Hematopoietic multipotent progenitor cell (in vitro differentiated cells): Measurements from ENCODE around the gene HDAC4. TPM values are rescaled to one million over a fixed set of nuclear protein-coding genes. Genes with fewer than 3 reads are reported as not detected.
A peak's percentile ranks its signal among the peaks of the same experiment; 100 is the strongest.

Experiments used
- DNase-seq, 3 donors: peaks; one replicate each; pipeline ENCODE4 v3.0.0-alpha.2; 2011 to 2015; ENCODE audit warnings: low read depth in 2 of 3, low spot score in 2 of 3
- total RNA-seq: library from RNA; depleted of rRNA; stranded (reverse); fragments of >200 nt; gene quantifications from one replicate; pipeline ENCODE4 v1.2.3, GENCODE V29; 2012

The HDAC4 gene
- total RNA-seq, 1 donor, result 34.2 TPM

DNA sequence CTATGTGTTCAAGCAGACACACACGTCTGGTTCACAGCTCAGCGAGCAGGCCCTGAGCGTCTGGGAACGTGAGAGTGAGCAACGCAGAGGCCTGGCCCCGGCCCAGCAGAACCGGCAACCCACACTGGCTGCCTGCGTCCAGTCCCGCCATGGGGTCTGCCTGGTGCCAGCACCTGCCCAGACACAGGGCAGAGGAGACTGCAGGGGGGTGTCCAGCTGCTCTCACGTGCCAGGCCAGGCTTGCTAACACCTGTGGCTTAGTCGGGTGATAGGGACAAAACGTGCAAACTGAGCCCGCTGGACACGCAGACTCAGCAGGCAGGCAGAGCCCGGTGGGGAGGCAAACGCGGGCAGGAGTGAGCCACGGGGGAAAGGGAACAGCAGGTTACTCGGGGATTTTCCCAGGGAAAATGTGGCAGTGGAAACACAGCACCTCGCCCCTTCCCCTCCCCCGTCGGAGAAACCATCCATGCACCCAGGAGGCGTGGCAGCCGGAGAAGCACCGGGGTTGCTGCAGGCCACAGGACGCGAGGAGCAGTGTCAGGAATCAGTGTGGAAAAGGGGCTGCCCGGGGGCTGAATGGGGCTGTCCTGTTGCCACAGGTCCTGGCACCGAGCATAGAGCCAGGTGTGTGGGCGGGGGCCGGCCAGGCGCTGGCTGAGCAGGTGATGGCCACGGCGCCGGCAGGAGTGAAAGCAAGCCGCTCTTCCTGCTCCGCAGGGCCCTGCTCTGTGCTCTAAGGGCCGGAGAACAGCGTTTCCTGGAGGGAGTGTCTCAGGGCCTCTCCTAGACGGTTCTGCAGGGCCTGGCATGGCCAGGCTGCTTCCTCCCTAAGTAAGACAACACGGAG is 154.7 kb downstream of the HDAC4 start:
- DNase-seq, result no peak

DNA sequence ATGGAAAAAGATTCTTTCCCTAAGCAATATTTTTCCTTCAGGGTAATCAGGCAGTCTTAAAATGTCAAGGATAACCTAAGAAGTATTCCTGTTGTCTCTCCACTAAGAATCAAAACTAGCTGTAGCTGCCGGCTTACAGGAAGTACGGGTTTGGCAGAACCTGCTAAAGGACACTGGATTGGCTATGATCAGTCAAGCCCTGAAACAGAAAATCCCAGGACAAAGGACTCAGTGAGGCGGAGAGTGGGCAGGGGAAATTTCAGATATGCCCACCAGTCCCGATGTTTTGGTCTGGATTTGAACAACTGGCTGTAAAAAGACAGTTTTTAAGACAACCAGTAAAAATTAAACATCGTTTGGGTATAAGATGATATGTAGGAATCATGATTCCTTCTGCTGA is 155.7 kb downstream of the HDAC4 start:
- DNase-seq, result no peak

DNA sequence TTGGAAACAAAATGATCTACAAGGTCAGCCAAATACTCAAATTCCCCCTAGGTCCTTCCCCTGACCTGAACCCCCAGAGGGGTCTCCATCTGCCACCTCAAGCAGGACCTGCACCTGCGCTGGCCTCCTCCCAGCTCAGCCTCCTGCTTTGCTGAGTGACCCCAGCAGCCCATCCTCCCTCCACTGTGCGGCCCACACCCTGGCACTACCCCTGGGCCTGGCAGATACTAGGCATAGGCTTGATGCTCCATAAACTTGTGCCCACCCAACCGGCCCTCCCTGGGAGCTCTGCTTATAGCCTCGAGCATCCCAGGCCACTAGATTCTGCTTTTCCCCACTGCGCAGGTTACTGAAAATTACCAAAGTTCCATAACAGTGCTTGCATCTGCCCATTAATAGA is 156.2 kb downstream of the HDAC4 start:
- no peak for DNase-seq

DNA sequence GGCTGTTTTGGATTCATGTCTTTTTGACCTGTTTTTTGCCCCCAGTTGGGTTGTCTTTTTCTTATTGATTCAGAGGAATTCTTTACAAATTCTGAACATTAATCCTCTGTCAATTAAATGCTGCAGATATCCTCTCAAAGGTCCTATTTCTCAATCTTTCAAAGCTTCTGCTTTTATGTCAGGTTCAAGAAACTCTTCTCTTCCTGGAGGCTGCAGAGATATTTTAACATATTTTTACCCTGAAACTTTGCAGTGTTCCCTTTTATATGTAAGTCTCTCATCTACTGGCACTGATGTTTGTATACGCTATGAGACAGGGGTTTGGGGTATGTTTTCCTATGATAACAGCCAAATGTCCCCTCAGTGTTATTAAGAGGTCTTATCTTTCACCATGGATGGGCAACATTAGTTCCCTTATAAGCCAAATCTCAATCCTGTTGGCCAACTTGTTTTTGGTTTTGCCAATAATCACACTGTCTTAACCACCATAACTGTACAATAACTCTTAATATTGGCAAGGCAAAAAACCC is 159.3 kb downstream of the HDAC4 start:
- DNase-seq, result no peak

DNA sequence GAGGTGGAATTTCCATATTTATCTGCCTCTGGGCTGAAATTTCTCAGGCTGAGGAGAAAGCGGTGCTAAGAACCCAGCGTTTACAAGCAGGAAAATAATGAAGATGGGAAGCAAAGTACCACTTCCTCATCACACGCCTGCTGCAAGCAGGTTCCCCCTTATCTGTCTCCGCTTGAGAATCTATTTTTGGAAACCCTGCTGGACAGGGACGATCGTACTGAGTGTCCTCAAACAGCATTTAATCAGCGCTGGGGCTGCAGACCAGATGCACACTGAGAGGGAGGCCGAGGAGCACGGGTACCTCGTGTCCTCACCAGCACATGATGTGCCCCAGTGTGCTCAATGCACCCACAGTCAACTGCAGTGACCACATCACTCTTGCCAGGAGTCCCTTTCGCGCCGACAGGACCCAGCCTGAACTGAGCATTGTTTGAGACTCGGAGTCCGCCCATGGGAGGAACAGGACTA is 160.4 kb downstream of the HDAC4 start:
- no peak for DNase-seq

DNA sequence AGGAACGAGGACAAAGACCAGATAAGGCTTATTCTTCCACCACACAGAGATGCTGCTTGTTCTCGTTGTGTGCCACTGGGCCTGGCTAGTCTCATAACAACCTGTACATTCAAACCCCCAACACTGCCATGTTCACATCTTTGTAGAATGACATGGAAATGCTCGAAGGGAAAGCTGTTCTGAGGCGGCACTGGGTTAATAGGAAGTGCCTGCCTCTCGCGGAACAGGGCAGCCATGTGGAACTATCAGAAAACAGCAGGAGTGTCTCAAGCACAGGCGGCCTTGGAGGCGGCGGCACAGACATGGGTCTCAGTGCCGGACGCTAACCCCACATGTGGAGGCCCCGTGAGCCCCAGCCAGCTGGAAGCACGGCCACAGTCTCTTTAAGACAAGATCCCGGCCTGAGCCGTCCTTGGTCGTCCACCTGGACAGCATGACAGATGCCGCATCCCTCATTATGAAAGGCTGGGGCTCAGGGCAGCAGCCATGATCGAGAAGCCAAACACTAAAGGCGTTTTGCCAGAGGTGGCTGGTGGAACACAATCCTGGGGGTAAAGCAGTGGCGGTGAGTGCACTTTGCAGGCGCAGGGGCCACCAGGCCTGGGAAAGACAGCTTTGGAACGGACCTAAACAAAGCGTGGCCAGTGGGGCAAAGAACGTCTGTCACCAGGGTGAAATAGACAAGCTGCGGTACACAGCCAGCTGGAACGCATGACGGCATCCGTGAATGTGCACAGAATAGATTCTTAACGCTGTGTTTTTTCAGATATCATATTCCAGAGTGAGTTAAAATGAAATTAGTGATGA is 161.0 kb downstream of the HDAC4 start:
- DNase-seq, result no peak

DNA sequence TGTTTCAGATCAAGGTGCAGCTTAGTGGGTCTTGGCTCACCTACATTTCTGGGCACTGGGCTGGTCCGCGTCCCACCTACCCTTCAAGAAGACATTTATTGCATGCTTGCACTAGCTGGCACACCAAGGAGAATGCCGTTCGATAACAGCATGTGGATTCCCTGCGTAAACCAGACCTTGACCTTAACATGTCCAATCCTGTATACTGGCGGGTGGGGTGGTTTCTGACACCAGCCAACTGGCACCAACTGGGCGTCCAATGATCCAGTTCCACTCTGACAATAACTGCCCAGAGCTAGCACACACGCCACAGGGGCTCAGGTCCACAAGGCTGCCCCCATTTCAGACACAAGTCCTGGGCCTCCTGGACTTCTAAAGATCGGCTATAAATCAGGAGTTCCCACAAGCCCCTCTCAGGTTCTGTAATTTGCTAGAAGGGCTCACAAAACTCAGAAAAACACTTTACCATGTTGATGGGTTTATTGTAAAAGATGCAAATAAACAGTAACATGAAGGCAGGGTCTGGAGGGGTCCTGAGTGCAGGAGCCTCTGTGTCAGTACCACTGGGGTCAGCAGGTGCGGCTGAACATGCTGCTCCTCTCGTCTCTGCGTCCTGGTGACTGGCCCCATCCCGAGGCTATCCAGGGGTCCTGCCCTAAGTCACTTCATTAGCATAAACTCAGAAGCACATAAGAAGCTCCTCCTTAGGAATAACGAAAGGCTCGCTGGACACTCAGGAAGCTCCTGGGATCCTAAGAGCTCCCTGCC is 161.8 kb downstream of the HDAC4 start:
- no peak for DNase-seq

DNA sequence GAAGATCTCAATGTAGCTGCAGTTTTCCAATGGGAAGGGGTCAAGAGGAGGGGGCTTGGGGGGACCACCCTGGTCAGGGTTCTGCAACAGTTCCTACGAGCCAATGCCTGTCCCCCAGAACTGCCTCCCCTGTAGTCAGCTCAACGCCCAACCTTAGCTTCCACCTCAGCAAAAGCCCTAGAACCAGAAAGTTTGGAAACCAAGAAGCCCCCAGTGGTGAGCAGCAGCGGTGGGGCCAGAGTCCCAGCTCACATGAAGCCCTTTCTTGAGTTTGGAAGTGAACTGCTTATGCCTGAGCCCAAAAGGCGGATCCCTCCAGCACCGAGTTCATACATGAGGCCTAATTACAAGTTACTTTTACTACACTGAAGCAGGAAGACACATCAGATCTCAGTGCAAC is 162.4 kb downstream of the HDAC4 start:
- DNase-seq, result no peak

DNA sequence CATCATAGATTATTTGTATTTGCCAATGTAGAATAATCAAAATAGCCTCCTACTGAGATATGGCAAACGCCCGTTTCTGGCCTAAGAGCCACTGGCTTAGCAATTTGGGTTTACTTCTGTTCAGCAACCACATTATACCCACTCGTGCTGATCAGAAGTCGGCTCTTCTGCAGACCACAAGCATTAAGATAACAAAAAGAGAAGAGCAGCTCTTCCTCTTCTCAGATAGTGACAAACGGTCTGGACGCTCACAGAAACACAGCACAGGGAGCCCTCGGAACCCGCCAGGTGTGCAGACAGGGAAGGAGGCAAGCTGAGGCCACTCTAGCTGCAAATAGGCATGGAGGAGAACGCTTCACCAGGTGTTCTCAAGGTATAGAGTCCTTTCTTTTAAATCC is 164.0 kb downstream of the HDAC4 start:
- DNase-seq, result no peak

DNA sequence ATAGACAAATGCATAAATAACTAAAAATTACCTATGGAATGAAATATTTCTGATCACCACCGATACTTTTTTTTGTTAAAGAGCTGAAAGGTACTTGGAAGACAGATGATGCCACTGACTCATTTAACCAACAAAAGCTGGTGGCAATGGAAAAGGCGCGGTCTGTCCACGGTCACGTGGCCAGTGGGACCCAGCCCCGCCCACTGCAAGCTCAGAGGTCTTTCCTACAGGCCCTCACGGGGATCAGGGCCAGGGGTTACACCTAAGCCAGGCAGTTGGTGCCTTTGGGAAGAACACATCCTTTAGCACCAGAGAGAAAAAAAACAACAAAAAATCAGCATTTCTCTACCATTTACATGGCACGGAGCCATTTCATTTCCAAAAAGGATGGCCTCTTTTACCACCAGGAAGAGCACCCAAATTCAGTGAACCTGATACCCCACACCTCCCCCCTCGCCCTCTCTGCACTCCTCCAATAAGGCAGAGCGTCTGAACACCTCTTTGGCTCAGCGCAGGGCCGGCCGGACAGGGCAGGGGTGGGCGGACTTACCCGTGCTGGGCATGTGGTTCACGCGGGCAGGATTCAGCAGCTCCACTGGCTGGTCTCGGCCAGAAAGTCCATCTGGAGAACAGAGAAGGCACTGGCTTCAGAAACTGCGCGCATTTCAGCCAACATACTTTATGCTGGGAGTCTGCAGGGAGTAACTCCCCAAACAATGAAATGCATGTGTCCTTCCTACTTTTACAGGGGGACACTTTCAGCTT is 164.6 kb downstream of the HDAC4 start:
- no peak for DNase-seq

DNA sequence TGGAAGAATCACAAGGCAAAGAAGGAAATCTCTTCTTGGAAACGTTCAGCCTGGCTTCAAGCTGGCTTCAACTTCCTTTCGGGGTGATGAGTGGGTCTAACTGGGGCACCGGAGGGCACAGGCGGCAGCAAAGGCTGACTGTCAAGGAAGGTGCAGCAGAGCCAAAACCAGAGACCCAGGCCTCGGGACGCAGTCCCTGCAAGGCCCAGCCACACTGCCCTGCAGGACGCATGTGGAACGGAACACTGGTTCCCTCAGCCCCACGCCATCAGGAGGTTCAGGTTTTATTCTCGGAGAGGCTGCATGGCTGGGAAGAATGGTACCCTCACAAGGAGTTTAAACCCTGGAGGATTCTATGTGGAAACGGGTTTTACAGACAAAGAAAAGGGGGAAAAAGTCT is 165.5 kb downstream of the HDAC4 start:
- DNase-seq, result no peak

DNA sequence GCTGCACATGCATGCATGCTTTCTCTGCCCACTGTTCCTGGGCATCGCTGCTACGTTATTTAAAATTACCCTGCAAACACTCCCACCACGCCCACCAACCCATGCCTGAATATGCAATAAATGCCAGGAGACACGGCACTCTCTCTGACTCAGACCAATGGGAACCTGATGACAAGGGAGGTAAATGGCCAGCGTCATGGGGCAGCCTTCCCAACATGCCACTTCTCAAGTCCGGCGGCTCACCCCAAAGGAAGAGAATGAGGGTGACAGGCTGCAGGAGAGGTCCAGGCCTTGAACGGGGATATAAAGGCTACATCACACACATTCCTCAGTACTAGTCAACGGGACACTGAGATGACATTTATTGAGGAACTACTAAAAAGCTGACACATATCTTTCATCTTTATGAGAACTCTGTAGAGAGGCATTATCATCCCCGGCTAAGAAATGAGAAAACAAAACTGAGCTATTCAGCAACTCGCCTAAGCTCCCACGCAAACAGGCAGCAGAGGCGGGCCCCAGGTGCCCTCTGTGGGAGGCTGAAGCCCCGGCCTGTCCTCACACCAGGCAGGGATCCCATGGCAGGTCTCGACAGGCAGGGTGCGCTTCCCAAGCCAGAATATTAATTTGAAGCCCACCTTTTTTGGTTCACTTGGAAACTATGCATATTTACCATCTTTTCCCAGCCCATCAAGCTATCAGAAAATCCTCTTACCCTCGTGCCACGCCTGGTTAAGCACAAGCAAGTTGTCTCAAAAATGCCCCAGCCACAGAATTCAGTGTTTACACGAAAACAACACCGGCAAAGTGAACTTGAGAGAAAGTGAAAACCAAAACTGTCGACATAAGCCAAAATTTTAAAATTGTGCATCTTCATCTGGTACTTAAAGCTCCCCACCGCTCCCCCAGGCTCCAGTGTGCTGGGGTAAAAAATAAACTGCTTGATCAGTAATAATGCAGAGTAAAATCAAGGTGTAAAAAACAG is 166.3 kb downstream of the HDAC4 start:
- no peak for DNase-seq

DNA sequence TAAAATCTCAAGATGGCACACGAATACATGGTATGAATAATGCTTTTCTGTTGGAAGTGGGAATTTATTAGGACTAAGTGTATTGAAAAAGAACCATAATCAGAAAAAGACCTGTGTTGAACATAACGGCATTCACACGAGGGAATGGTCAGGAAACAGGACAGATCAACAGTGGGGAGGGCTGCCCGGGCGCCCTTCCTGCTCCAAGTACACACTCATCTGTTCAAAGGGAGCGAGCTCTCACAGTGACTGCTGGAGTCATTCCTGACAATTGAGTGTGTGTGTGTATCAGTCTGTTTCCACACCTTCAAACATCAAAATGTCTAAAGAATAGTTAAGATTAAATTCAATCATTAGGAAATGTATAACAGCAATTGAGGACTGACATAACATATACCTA is 167.2 kb downstream of the HDAC4 start:
- no peak for DNase-seq

DNA sequence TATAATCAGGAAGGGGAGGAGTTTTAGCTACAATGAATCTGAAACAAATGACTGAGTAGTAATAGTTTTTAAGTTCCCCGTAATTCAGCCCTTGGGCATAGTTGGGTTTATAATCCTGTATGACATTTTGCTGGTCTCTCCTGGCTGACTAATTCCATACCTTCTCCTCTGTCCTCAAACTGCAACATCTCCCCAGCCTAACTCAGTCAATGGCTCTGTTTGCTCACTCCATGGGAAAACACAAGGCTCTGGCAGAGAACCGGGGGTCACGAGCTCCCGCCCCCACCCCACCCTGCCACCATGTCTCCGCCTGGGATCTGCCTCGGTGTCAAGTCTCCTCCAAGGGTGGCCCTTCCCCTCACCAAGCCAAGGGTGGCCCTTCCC is 168.6 kb downstream of the HDAC4 start:
- DNase-seq, result no peak

DNA sequence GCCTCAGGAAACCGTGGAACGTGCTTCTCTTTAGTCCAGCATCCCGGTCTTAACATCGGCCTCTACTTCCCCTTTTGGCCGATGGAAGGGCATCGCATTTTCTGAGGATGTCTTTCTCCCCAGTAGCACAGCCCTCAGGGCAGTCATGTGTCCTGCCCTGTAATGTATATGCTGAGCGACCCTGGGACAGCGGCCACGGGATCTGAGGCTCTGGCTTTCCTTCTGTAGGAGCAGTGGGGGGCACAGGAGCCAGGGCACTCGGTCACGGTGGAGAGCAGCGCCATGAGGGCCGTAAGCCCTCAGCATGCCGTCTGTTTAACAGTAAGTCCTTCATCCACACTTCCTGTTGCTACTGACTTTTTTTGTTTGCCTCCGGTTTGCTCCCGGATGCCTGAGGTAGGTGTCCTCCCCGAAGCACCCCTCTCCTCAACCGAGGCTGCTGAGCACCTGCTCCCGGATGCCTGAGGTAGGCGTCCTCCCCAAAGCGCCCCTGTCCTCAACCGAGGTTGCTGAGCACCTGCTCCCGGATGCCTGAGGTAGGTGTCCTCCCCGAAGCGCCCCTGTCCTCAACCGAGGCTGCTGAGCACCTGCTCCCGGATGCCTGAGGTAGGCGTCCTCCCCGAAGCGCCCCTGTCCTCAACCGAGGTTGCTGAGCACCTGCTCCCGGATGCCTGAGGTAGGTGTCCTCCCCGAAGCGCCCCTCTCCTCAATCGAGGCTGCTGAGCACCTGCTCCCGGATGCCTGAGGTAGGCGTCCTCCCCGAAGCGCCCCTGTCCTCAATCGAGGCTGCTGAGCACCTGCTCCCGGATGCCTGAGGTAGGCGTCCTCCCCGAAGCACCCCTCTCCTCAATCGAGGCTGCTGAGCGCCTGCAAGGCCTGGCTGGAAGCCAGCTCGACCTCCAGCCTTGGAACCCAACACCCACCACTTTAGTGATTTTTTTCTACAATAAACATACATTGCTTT is 169.3 kb downstream of the HDAC4 start:
- peak in 1 of 3 donors; percentile 26 for DNase-seq

DNA sequence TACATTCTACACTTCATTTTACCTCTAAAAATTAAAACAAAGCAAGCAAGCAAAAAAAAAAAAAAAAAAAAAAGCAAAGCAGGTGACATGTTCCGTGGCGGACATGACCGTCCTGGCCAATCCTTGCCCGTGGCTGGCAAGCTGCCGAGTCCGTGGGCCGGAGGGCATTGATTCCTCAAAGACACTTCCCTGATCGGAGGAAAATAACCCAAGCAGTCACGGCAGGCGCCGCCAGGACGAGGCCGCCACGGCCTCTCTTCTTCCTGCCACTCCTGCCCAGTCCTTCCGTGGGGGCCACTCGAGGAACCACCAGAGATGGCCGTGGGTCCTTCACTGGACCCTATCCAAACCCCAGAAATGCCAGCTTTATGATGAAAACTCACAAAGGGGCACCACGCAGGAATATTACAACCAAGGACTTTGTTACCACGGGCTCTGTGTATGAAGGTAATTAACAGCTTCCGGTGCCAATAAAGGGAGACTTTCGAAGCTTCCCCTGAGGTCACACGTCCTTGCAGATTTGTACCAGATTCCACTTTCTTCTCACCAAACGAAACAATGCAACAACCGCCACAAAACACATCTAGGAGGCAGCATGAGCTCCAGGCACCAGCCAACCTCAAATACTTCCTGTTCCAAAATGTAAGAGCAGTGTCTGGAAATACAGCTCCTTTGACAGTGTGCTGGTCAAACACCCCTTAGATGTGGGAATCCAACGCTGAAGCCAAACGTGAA is 170.3 kb downstream of the HDAC4 start:
- peak in 1 of 3 donors; percentile 61 for DNase-seq
